ENCODE measurements around the gene CCDC107. TPM values are rescaled to one million over a fixed set of nuclear protein-coding genes. Genes with fewer than 3 reads are reported as not detected.

CCDC107 gene
- total RNA-seq, 1 experiment from 2014 or later: 34.9 TPM

DNA sequence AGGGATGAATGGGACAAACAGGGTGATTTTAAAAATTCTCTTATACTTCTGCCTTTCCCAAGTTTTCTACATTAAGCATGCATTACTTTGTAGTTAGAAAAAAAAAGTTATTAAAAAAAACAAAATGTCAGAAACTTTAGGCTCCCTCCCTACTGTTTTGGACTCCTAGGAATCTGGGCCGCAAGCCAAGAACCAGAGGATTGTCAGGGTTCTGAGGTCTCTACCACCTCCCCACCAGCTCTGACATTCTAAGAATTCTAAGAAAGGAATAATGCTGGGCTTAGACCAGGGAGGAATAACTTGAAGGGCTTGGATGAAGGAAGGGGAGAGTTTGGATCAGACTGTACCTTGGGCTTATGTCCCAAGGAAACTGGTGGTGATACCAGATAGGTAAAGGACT, 8.0 kb downstream of the CCDC107 start:
- no TSS peak for BruUV-seq (replicated peaks)
- Histone ChIP-seq H3K79me2 (ENCODE audit: low read length) (peaks cover 16% of the 10 kb centered on the region), H4K20me1 (ENCODE audit: low read length) (no peaks in the 10 kb centered on the region), H3K4me1 (ENCODE audit: insufficient read depth, low read length) (peaks cover 35% of the 10 kb centered on the region), H2AFZ (ENCODE audit: low read length) (no peak overlapping the region), H3K36me3 (ENCODE audit: low read depth, low read length) (peaks cover 9% of the 10 kb centered on the region), H3K4me3 (ENCODE audit: low read length) (no peak overlapping the region), H3K9me2 (replicated peaks; ENCODE audit: low read length) (no peaks in the 10 kb centered on the region), H3K9ac (ENCODE audit: low read length) (no peak overlapping the region), H3K27me3 (ENCODE audit: low read length) (no peaks in the 10 kb centered on the region), H3K9me3 (ENCODE audit: low read length) (no peaks in the 10 kb centered on the region), H3F3A (ENCODE audit: low read length, unreplicated experiment) (no peaks in the 10 kb centered on the region), H3K4me2 (ENCODE audit: low read length) (no peak overlapping the region), H3K27ac (ENCODE audit: low read length) (no peak overlapping the region)
- ChIA-PET CTCF (no interaction called here), POLR2A (ENCODE audit: unreplicated experiment) (no interaction called here)
- DNase-seq (no peak), ATAC-seq (no peak)
- TF ChIP-seq, protein P1, sequence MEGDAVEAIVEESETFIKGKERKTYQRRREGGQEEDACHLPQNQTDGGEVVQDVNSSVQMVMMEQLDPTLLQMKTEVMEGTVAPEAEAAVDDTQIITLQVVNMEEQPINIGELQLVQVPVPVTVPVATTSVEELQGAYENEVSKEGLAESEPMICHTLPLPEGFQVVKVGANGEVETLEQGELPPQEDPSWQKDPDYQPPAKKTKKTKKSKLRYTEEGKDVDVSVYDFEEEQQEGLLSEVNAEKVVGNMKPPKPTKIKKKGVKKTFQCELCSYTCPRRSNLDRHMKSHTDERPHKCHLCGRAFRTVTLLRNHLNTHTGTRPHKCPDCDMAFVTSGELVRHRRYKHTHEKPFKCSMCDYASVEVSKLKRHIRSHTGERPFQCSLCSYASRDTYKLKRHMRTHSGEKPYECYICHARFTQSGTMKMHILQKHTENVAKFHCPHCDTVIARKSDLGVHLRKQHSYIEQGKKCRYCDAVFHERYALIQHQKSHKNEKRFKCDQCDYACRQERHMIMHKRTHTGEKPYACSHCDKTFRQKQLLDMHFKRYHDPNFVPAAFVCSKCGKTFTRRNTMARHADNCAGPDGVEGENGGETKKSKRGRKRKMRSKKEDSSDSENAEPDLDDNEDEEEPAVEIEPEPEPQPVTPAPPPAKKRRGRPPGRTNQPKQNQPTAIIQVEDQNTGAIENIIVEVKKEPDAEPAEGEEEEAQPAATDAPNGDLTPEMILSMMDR (conservative IDR thresholded peaks at IDR 0.05; ENCODE audit: low read depth, low read length): no peak
- TF ChIP-seq EZH2phosphoT487 (IDR thresholded peaks at IDR 0.05; ENCODE audit: borderline replicate concordance, low read length) (no peak), EZH2 (IDR thresholded peaks at IDR 0.05; ENCODE audit: low read length, unreplicated experiment) (no peak)
- intact Hi-C loops (cut with micrococcal nuclease): no loop called here

DNA sequence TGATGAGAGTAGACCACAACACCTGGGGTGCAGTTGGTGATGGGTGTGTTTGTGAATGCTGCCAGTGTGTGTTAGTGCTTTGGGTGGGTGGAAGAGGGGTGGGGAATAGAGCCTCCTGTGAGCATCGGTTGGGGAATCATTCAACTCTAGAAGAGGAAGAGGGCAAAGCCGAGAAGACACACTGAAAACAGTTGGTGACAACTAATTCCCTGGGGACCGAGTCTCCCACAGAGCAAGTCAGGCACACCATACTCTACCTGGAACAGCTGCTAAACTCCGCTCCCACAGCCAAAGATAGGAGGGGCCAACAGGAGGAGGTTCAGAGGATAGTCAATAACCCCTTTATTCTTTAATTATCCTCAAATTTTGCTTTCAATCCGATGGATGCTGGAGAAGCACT, 8.5 kb downstream of the CCDC107 start:
- H2AFZ ChIP-seq (ENCODE audit: low read length): no peak overlapping the region
- H3K4me1 ChIP-seq (ENCODE audit: insufficient read depth, low read length): peaks cover 35% of the 10 kb centered on the region
- no peak overlapping the region for H3K27ac ChIP-seq (ENCODE audit: low read length)
- TF ChIP-seq EZH2phosphoT487 (IDR thresholded peaks at IDR 0.05; ENCODE audit: borderline replicate concordance, low read length): no peak
- 0 out of 2 replicates have a peak, but pooled peaks cover 5% of the 10 kb centered on the region for H3K36me3 ChIP-seq (ENCODE audit: low read depth, low read length)
- no TSS peak for BruUV-seq (replicated peaks)
- no peaks in the 10 kb centered on the region for H3K27me3 ChIP-seq (ENCODE audit: low read length)
- H3K79me2 ChIP-seq (ENCODE audit: low read length): peaks cover 13% of the 10 kb centered on the region
- H3F3A ChIP-seq (ENCODE audit: low read length, unreplicated experiment): no peaks in the 10 kb centered on the region
- ChIA-PET CTCF (no interaction called here), POLR2A (ENCODE audit: unreplicated experiment) (no interaction called here)
- H3K4me3 ChIP-seq (ENCODE audit: low read length): no peak overlapping the region
- no peaks in the 10 kb centered on the region for H4K20me1 ChIP-seq (ENCODE audit: low read length)
- H3K9ac ChIP-seq (ENCODE audit: low read length): no peak overlapping the region
- ATAC-seq (no peak), DNase-seq (no peak)
- intact Hi-C loops (cut with micrococcal nuclease): no loop called here
- H3K9me2 ChIP-seq (replicated peaks; ENCODE audit: low read length): no peaks in the 10 kb centered on the region
- H3K9me3 ChIP-seq (ENCODE audit: low read length): no peaks in the 10 kb centered on the region
- H3K4me2 ChIP-seq (ENCODE audit: low read length): no peak overlapping the region

GRCh38 chr9:35667939-35668338, 9.8 kb downstream of the CCDC107 start:
- H3K9me2 ChIP-seq (replicated peaks; ENCODE audit: low read length): no peaks in the 10 kb centered on the region
- H3K4me3 ChIP-seq (ENCODE audit: low read length): no peak overlapping the region
- BruUV-seq (replicated peaks): no TSS peak
- peaks cover 11% of the 10 kb centered on the region for H3K79me2 ChIP-seq (ENCODE audit: low read length)
- CTCF ChIA-PET: no interaction called here
- no peaks in the 10 kb centered on the region for H3K36me3 ChIP-seq (ENCODE audit: low read depth, low read length)
- TF ChIP-seq, protein P1 (conservative IDR thresholded peaks at IDR 0.05; ENCODE audit: low read depth, low read length): no peak
- TF ChIP-seq EZH2 (IDR thresholded peaks at IDR 0.05; ENCODE audit: low read length, unreplicated experiment) (no peak), EZH2phosphoT487 (IDR thresholded peaks at IDR 0.05; ENCODE audit: borderline replicate concordance, low read length) (no peak)
- no peaks in the 10 kb centered on the region for H3K27me3 ChIP-seq (ENCODE audit: low read length)
- H2AFZ ChIP-seq (ENCODE audit: low read length): no peak overlapping the region
- intact Hi-C loops (cut with micrococcal nuclease): no loop called here
- H3K9ac ChIP-seq (ENCODE audit: low read length): no peak overlapping the region
- H3K4me1 ChIP-seq (ENCODE audit: insufficient read depth, low read length): peaks cover 35% of the 10 kb centered on the region
- no peaks in the 10 kb centered on the region for H3F3A ChIP-seq (ENCODE audit: low read length, unreplicated experiment)
- no peak for DNase-seq
- POLR2A ChIA-PET (ENCODE audit: unreplicated experiment): no interaction called here
- H3K27ac ChIP-seq (ENCODE audit: low read length): no peak overlapping the region
- ATAC-seq: no peak
- no peak overlapping the region for H3K4me2 ChIP-seq (ENCODE audit: low read length)
- no peaks in the 10 kb centered on the region for H4K20me1 ChIP-seq (ENCODE audit: low read length)
- no peaks in the 10 kb centered on the region for H3K9me3 ChIP-seq (ENCODE audit: low read length)

Data from PC-3 (cell line).